HCT116 (cell line): ENCODE results near the gene HDHD2. TPM values are rescaled to one million over a fixed set of nuclear protein-coding genes. Genes with fewer than 3 reads are reported as not detected.
A peak's percentile ranks its signal among the peaks of the same experiment; 100 is the strongest.
"Not testable (repeated sequence)": the region's sequence is repeated elsewhere in the genome, so short reads cannot be mapped to it uniquely, and the experiment has no call there.

ENCODE experiments used
- ATAC-seq: fragments of 200-7000 bp; cut with Tn5 transposase; 2 replicates; pipeline ENCODE4 v1.9.1; 2020; ENCODE audit warnings: mild to moderate bottlenecking, moderate library complexity
- BruUV-seq: library from RNA; stranded (reverse); fragments of 400-500 nt; replicated peaks from 2 replicates; lab custom pipeline; 2021; lab: Mats Ljungman, UMichigan
- CTCF ChIA-PET: fragments of 300-600 bp; sonication (Branson Sonifier 250); formaldehyde crosslinking; loops from one replicate; lab custom pipeline; 2021; ENCODE audit warnings: antibody characterized with exemption; lab: Charles Lee
- POLR2A ChIA-PET: fragments of 300-600, 350-600 bp; sonication (Branson Sonifier 250); formaldehyde crosslinking; loops from one replicate; lab custom pipeline; 2021; ENCODE audit warnings: antibody characterized with exemption; lab: Charles Lee
- RAD21 ChIA-PET, 2 experiments: fragments of 300-600 bp; sonication (Branson Sonifier 250); formaldehyde crosslinking; loops; one replicate each; lab custom pipeline; 2023; ENCODE audit warnings: low total read pairs in 2 of 2; ENCODE audit not compliant: uncharacterized antibody in 2 of 2, unreplicated experiment in 2 of 2, low non-redundant PET in 1 of 2; lab: Charles Lee
- DNase-seq: peaks from one replicate; pipeline ENCODE4 v3.0.0-alpha.2; 2010; ENCODE audit warnings: low read depth, low spot score
- H2AFZ ChIP-seq: fragments of 200-600 bp; shearing (Covaris generic), sonication (generic); 2 replicates; pipeline ENCODE4 v1.6.1; 2017; ENCODE audit warnings: low read depth, mixed run types, mixed read lengths, antibody characterized with exemption, low read length; ENCODE audit not compliant: poor library complexity, severe bottlenecking
- H3K27ac ChIP-seq: 2 replicates; pipeline ENCODE4 v1.5.1; 2012; ENCODE audit warnings: low read depth, low read length
- H3K27me3 ChIP-seq: fragments of 200-600 bp; sonication (generic); 2 replicates; pipeline ENCODE4 v1.6.1; 2016; ENCODE audit warnings: mixed run types, low read length, mixed read lengths; ENCODE audit not compliant: insufficient read depth
- H3K36me3 ChIP-seq, 2 experiments: fragments of 200-500 bp in 1 of 2; fragments of 200-600 bp in 1 of 2; sonication (Bioruptor generic) in 1 of 2; sonication (generic) in 1 of 2; 2 replicates each; pipeline versions ENCODE4 v1.5.1 to v1.6.1; 2014 to 2016; ENCODE audit warnings: low read length in 2 of 2, inconsistent platforms in 1 of 2, mixed read lengths in 1 of 2, mixed run types in 1 of 2; ENCODE audit not compliant: insufficient read depth in 2 of 2, control insufficient read depth in 1 of 2
- H3K4me1 ChIP-seq, 2 experiments: fragments of 200-600 bp in 1 of 2; sonication (generic) in 1 of 2; 2 replicates each; pipeline versions ENCODE4 v1.5.1 to v1.6.1; 2012 to 2017; ENCODE audit warnings: low read length in 2 of 2, inconsistent platforms in 1 of 2, mild to moderate bottlenecking in 1 of 2, mixed read lengths in 1 of 2, mixed run types in 1 of 2, moderate library complexity in 1 of 2; ENCODE audit not compliant: insufficient read depth in 2 of 2, control insufficient read depth in 1 of 2
- H3K4me2 ChIP-seq: fragments of 200-600 bp; sonication (generic); 2 replicates; pipeline ENCODE4 v1.6.1; 2017; ENCODE audit warnings: mixed run types, low read length, mixed read lengths
- H3K4me3 ChIP-seq, 2 experiments: fragments of 200-600 bp in 1 of 2; sonication (generic) in 1 of 2; replicated peaks in 1 of 2; 2 replicates each; pipeline ENCODE4 v1.5.1; 2011 to 2016; ENCODE audit warnings: low read length in 2 of 2, control low read depth in 1 of 2, low read depth in 1 of 2, mild to moderate bottlenecking in 1 of 2, mixed read lengths in 1 of 2, mixed run types in 1 of 2
- H3K79me2 ChIP-seq: fragments of 200-600 bp; sonication (generic); 2 replicates; pipeline ENCODE4 v1.6.1; 2017; ENCODE audit warnings: mild to moderate bottlenecking, mixed run types, low read length, moderate library complexity, mixed read lengths; ENCODE audit not compliant: insufficient read depth
- H3K9ac ChIP-seq: fragments of 200-600 bp; sonication (generic); 2 replicates; pipeline ENCODE4 v1.6.1; 2016; ENCODE audit warnings: low read length, mixed read lengths
- H3K9me2 ChIP-seq: fragments of 200-600 bp; sonication (generic), shearing (Covaris generic); 2 replicates; pipeline ENCODE4 v1.6.1; 2017; ENCODE audit warnings: mixed run types, mild to moderate bottlenecking, moderate library complexity; ENCODE audit not compliant: insufficient read depth
- H3K9me3 ChIP-seq, 2 experiments: fragments of 200-500 bp in 1 of 2; fragments of 200-600 bp in 1 of 2; sonication (Bioruptor generic) in 1 of 2; sonication (generic) in 1 of 2; 2 replicates each; pipeline ENCODE4 v1.6.1; 2014 to 2017; ENCODE audit warnings: low read length in 2 of 2, mixed read lengths in 2 of 2, inconsistent platforms in 1 of 2, low read depth in 1 of 2, mild to moderate bottlenecking in 1 of 2, mixed run types in 1 of 2, moderate library complexity in 1 of 2; ENCODE audit not compliant: control insufficient read depth in 1 of 2, insufficient read depth in 1 of 2
- H4K20me1 ChIP-seq: fragments of 200-600 bp; sonication (generic), shearing (Covaris generic); 2 replicates; pipeline ENCODE4 v1.6.1; 2017; ENCODE audit warnings: mixed run types, mild to moderate bottlenecking, moderate library complexity; ENCODE audit not compliant: insufficient read depth
- CBX3 ChIP-seq: IDR thresholded peaks from 2 replicates; pipeline ENCODE4 v1.6.1; 2012; ENCODE audit warnings: low read depth
- EGR1 ChIP-seq: IDR thresholded peaks from 2 replicates; pipeline ENCODE4 v1.6.1; 2012; ENCODE audit warnings: low read depth
- ELF1 ChIP-seq: IDR thresholded peaks from 2 replicates; pipeline ENCODE4 v1.6.1; 2012; ENCODE audit warnings: low read depth, borderline replicate concordance
- EZH2phosphoT487 ChIP-seq: fragments of 200-600 bp; IDR thresholded peaks from 2 replicates; pipeline ENCODE4 v1.6.1; 2018; ENCODE audit warnings: antibody characterized with exemption, borderline replicate concordance
- FOSL1 ChIP-seq: IDR thresholded peaks from 2 replicates; pipeline ENCODE4 v1.6.1; 2012; ENCODE audit warnings: low read depth
- JUND ChIP-seq: IDR thresholded peaks from 2 replicates; pipeline ENCODE4 v1.6.1; 2012
- POLR2AphosphoS5 ChIP-seq: IDR thresholded peaks from 2 replicates; pipeline ENCODE4 v1.6.1; 2011; ENCODE audit warnings: mild to moderate bottlenecking, low read depth, low read length, moderate library complexity
- RAD21 ChIP-seq: IDR thresholded peaks from 2 replicates; pipeline ENCODE4 v1.6.1; 2012; ENCODE audit warnings: low read depth, mild to moderate bottlenecking
- SIN3A ChIP-seq: IDR thresholded peaks from 2 replicates; pipeline ENCODE4 v1.6.1; 2012; ENCODE audit warnings: low read depth
- SP1 ChIP-seq: IDR thresholded peaks from 2 replicates; pipeline ENCODE4 v1.6.1; 2012; ENCODE audit warnings: low read depth
- TCF7L2 ChIP-seq: IDR thresholded peaks from 2 replicates; pipeline ENCODE4 v1.7.0; 2011; ENCODE audit warnings: borderline replicate concordance, inconsistent platforms; ENCODE audit not compliant: insufficient read depth, insufficient read length; ENCODE audit errors: extremely low read depth
- YY1 ChIP-seq: IDR thresholded peaks from 2 replicates; pipeline ENCODE4 v1.6.1; 2011; ENCODE audit warnings: low read length, low read depth, moderate library complexity, mild to moderate bottlenecking; ENCODE audit not compliant: insufficient replicate concordance; ENCODE audit errors: extremely low read depth
- ZFX ChIP-seq: fragments of 450-650 bp; IDR thresholded peaks from 2 replicates; pipeline ENCODE4 v1.6.1; 2017
- ZNF274 ChIP-seq: fragments of 200-500 bp; sonication (Bioruptor generic); IDR thresholded peaks from 2 replicates; pipeline ENCODE4 v1.6.1; 2014; ENCODE audit warnings: mild to moderate bottlenecking, low read depth, low read length, inconsistent platforms
- intact Hi-C: fragments of 100-400 bp; cut with micrococcal nuclease; formaldehyde crosslinking; loops from 2 replicates; pipeline ENCODE4 v1.10.0; 2022
- total RNA-seq: library from RNA; stranded (reverse); gene quantifications from one replicate; pipeline ENCODE4 v1.2.1, GENCODE V29; 2021; ENCODE audit not compliant: unreplicated experiment
- TF ChIP-seq, protein P1 (sequence below): IDR thresholded peaks from 2 replicates; pipeline ENCODE4 v1.6.1; 2012
- TF ChIP-seq, protein P2 (sequence below), 3 experiments: fragments of 200-600 bp in 1 of 3; sonication (generic) in 1 of 3; IDR thresholded peaks in 2 of 3; conservative IDR thresholded peaks in 1 of 3; 2 replicates each; pipeline ENCODE4 v1.5.1; 2012 to 2017; ENCODE audit warnings: low read depth in 2 of 3, low read length in 2 of 3, antibody characterized with exemption in 1 of 3, borderline replicate concordance in 1 of 3, control low read depth in 1 of 3, mild to moderate bottlenecking in 1 of 3, mixed read lengths in 1 of 3, mixed run types in 1 of 3, moderate library complexity in 1 of 3; ENCODE audit not compliant: insufficient read depth in 1 of 3

HDHD2 gene
- total RNA-seq, 1 experiment from 2014 or later = 29.1 TPM

DNA sequence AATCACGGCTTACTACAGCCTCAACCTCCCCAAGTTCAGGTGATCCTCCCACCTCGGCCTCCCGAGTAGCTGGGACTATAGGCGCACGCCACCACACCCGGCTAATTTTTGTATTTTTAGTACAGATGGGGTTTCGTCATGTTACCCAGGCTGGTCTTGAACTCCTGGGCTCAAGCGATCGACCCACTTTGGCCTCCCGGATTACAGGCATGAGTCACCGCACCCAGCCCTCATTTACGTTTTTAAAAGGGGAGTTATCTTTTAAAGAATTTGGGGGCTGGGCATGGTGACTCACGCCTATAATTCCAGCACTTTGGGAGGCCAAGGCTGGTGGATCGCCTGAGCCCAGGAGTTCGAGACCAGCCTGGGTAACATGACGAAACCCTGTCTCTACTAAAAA lies 8.1 kb upstream of the HDHD2 start:
- TF ChIP-seq CBX3 (peak; percentile 37; the same call in 1 of the 2 replicates), JUND (peak; percentile 52), FOSL1 (peak; percentile 59)
- intact Hi-C loops = loop anchor here (10.0 kb wide), 1 partner anchor 846 kb away; no protein-coding TSS in a partner anchor
- H3K4me2 ChIP-seq = peak overlapping the region; percentile 55
- H4K20me1 ChIP-seq, CTCF ChIA-PET, BruUV-seq, H3K9me2 ChIP-seq, H3K4me3 ChIP-seq, H2AFZ ChIP-seq, H3K27me3 ChIP-seq, POLR2A ChIA-PET, H3K9me3 ChIP-seq, RAD21 ChIA-PET: not testable (repeated sequence)
- ATAC-seq = peak; percentile 92
- 0 out of 2 replicates have a peak overlapping the region, but pooled peaks have one; percentile 5 for H3K9ac ChIP-seq
- DNase-seq = peak; percentile 77
- H3K79me2 ChIP-seq = peaks cover 67% of the 10 kb centered on the region
- H3K36me3 ChIP-seq = peaks cover 3 to 15% of the 10 kb centered on the region in 2 experiments; a peak in 1 of 4 replicates
- H3K4me1 ChIP-seq = peaks cover 15 to 19% of the 10 kb centered on the region in 2 experiments
- peak overlapping the region; percentile 51; the same call in 1 of the 2 replicates for H3K27ac ChIP-seq

DNA sequence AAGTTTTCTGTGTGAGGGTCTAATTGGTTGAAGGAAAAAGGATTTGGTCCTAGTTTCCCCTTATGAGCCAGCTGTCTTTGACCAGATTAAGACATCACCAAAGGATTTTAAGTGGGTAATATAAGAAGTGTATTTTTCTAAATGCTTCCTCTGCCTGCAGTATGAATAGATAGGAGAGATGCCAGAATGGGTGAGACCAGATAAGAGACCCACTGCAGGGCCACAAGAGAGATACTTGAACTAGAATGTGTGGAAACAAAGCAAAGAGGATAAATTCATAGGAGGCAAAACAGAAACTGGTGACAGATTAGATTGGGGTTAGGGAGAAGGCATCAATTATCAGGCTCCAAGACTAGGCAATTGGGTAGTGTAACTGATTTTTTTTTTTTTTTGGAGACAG lies 1.1 kb upstream of the HDHD2 start:
- no peaks in the 10 kb centered on the region for H3K9me3 ChIP-seq
- H4K20me1 ChIP-seq = no peaks in the 10 kb centered on the region
- H3K9me2 ChIP-seq = no peaks in the 10 kb centered on the region
- no TSS peak for BruUV-seq
- H3K4me2 ChIP-seq = peak overlapping the region; percentile 97
- ATAC-seq = no peak
- peaks cover 8 to 16% of the 10 kb centered on the region in 2 experiments; a peak in 2 of 4 replicates for H3K4me1 ChIP-seq
- peak overlapping the region; percentile 81 to 90 for H3K4me3 ChIP-seq
- H3K27me3 ChIP-seq = no peaks in the 10 kb centered on the region
- H3K79me2 ChIP-seq = peaks cover 36% of the 10 kb centered on the region
- no peak overlapping the region for H2AFZ ChIP-seq
- H3K9ac ChIP-seq = peak overlapping the region; percentile 81
- ChIA-PET RAD21 (no interaction called here), CTCF (no interaction called here), POLR2A (no interaction called here)
- intact Hi-C loops = loop anchor here (10.0 kb wide), 1 partner anchor 853 kb away; no protein-coding TSS in a partner anchor
- peak overlapping the region; percentile 69; the same call in 1 of the 2 replicates for H3K27ac ChIP-seq
- H3K36me3 ChIP-seq = peaks cover 3 to 15% of the 10 kb centered on the region in 2 experiments; a peak in 1 of 4 replicates
- no peak for DNase-seq
- TF ChIP-seq ZFX (no peak), YY1 (no peak), EZH2phosphoT487 (no peak), POLR2AphosphoS5 (no peak), RAD21 (no peak), SIN3A (no peak), ZNF274 (no peak), SP1 (no peak), JUND (no peak), ELF1 (no peak), TCF7L2 (no peak), FOSL1 (no peak), EGR1 (no peak)
- TF ChIP-seq, protein P1, sequence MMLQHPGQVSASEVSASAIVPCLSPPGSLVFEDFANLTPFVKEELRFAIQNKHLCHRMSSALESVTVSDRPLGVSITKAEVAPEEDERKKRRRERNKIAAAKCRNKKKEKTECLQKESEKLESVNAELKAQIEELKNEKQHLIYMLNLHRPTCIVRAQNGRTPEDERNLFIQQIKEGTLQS = no peak
- TF ChIP-seq, protein P2, sequence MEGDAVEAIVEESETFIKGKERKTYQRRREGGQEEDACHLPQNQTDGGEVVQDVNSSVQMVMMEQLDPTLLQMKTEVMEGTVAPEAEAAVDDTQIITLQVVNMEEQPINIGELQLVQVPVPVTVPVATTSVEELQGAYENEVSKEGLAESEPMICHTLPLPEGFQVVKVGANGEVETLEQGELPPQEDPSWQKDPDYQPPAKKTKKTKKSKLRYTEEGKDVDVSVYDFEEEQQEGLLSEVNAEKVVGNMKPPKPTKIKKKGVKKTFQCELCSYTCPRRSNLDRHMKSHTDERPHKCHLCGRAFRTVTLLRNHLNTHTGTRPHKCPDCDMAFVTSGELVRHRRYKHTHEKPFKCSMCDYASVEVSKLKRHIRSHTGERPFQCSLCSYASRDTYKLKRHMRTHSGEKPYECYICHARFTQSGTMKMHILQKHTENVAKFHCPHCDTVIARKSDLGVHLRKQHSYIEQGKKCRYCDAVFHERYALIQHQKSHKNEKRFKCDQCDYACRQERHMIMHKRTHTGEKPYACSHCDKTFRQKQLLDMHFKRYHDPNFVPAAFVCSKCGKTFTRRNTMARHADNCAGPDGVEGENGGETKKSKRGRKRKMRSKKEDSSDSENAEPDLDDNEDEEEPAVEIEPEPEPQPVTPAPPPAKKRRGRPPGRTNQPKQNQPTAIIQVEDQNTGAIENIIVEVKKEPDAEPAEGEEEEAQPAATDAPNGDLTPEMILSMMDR (IDR thresholded peaks at IDR 0.05 in 2 of 3, conservative IDR thresholded peaks at IDR 0.05 in 1 of 3; ENCODE audit: borderline replicate concordance in 1 of 3, insufficient read depth in 1 of 3, low read depth in 2 of 3, low read length in 2 of 3) = no peak
